H9 (cell line): ENCODE measurements around the gene DAGLB. TPM values are rescaled to one million over a fixed set of nuclear protein-coding genes. Genes with fewer than 3 reads are reported as not detected.

Experiments
- DNase-seq: peaks from one replicate; pipeline ENCODE4 v3.0.0-alpha.2; 2017
- H2AFZ ChIP-seq: one replicate; pipeline ENCODE4 v1.6.1; 2013; ENCODE audit warnings: mild to moderate bottlenecking, low read length, control low read depth, moderate library complexity
- H2AK5ac ChIP-seq: 2 replicates; pipeline ENCODE4 v1.6.1; 2013; ENCODE audit warnings: low read length, control low read depth, mixed read lengths; ENCODE audit not compliant: insufficient read length
- H2BK120ac ChIP-seq: one replicate; pipeline ENCODE4 v1.6.1; 2013; ENCODE audit warnings: low read depth, mild to moderate bottlenecking, low read length, control low read depth, inconsistent platforms; ENCODE audit not compliant: poor library complexity, severe bottlenecking
- H2BK12ac ChIP-seq: 2 replicates; pipeline ENCODE4 v1.6.1; 2013; ENCODE audit warnings: low read length, control low read depth, mixed read lengths, low read depth; ENCODE audit not compliant: insufficient read length
- H2BK15ac ChIP-seq: 2 replicates; pipeline ENCODE4 v1.6.1; 2013; ENCODE audit warnings: low read depth, low read length, control low read depth
- H2BK20ac ChIP-seq: one replicate; pipeline ENCODE4 v1.6.1; 2013; ENCODE audit warnings: low read depth, mild to moderate bottlenecking, low read length, control low read depth, inconsistent platforms; ENCODE audit not compliant: poor library complexity, severe bottlenecking
- H2BK5ac ChIP-seq: 2 replicates; pipeline ENCODE4 v1.6.1; 2013; ENCODE audit warnings: low read length, control low read depth, mixed read lengths; ENCODE audit not compliant: insufficient read length
- H3K14ac ChIP-seq: 2 replicates; pipeline ENCODE4 v1.6.1; 2013; ENCODE audit warnings: low read length, control low read depth; ENCODE audit not compliant: insufficient read depth
- H3K18ac ChIP-seq: 2 replicates; pipeline ENCODE4 v1.6.1; 2013; ENCODE audit warnings: low read depth, mild to moderate bottlenecking, mixed read lengths, low read length, control low read depth; ENCODE audit not compliant: insufficient read length
- H3K23ac ChIP-seq: 2 replicates; pipeline ENCODE4 v1.6.1; 2013; ENCODE audit warnings: low read length, control low read depth, mixed read lengths, low read depth; ENCODE audit not compliant: insufficient read length
- H3K23me2 ChIP-seq: 2 replicates; pipeline ENCODE4 v1.6.1; 2013; ENCODE audit warnings: low read depth, mild to moderate bottlenecking, mixed read lengths, low read length, control low read depth; ENCODE audit not compliant: insufficient read length, poor library complexity, severe bottlenecking
- H3K27ac ChIP-seq: 2 replicates; pipeline ENCODE4 v1.5.1; 2013; ENCODE audit warnings: low read length, control low read depth, mixed read lengths, low read depth; ENCODE audit not compliant: insufficient read length
- H3K27me3 ChIP-seq: 2 replicates; pipeline ENCODE4 v1.6.1; 2013; ENCODE audit warnings: low read length, control low read depth, inconsistent platforms; ENCODE audit not compliant: insufficient read depth
- H3K4ac ChIP-seq: 2 replicates; pipeline ENCODE4 v1.6.1; 2013; ENCODE audit warnings: low read depth, mild to moderate bottlenecking, control low read depth, inconsistent platforms, low read length, moderate library complexity
- H3K4me1 ChIP-seq: 2 replicates; pipeline ENCODE4 v1.6.1; 2013; ENCODE audit warnings: low read length, control low read depth, inconsistent platforms; ENCODE audit not compliant: insufficient read depth
- H3K4me2 ChIP-seq: 2 replicates; pipeline ENCODE4 v1.6.1; 2013; ENCODE audit warnings: low read length, control low read depth, mixed read lengths; ENCODE audit not compliant: insufficient read length, insufficient read depth
- H3K56ac ChIP-seq: 2 replicates; pipeline ENCODE4 v1.6.1; 2013; ENCODE audit warnings: low read depth, mild to moderate bottlenecking, mixed read lengths, low read length, control low read depth; ENCODE audit not compliant: insufficient read length
- H3K79me1 ChIP-seq: 2 replicates; pipeline ENCODE4 v1.6.1; 2013; ENCODE audit warnings: low read depth, mild to moderate bottlenecking, moderate library complexity, low read length, control low read depth, inconsistent platforms; ENCODE audit not compliant: insufficient read depth, poor library complexity, severe bottlenecking
- H3K79me2 ChIP-seq: 2 replicates; pipeline ENCODE4 v1.6.1; 2013; ENCODE audit warnings: low read length, control low read depth, inconsistent platforms; ENCODE audit not compliant: insufficient read depth
- H3K9ac ChIP-seq: 2 replicates; pipeline ENCODE4 v1.6.1; 2013; ENCODE audit warnings: low read length, control low read depth, mixed read lengths; ENCODE audit not compliant: insufficient read length; ENCODE audit errors: extremely low read depth
- H3K9me3 ChIP-seq: one replicate; pipeline ENCODE4 v1.6.1; 2013; ENCODE audit warnings: low read depth, low read length, inconsistent platforms; ENCODE audit not compliant: control insufficient read depth
- H3T11ph ChIP-seq: one replicate; pipeline ENCODE4 v1.6.1; 2013; ENCODE audit warnings: mild to moderate bottlenecking, low read length, control low read depth, inconsistent platforms
- H4K20me1 ChIP-seq: one replicate; pipeline ENCODE4 v1.6.1; 2013; ENCODE audit not compliant: control insufficient read depth, insufficient read length, insufficient read depth
- H4K5ac ChIP-seq: 2 replicates; pipeline ENCODE4 v1.6.1; 2013; ENCODE audit warnings: low read depth, mild to moderate bottlenecking, mixed read lengths, low read length, control low read depth; ENCODE audit not compliant: insufficient read length
- H4K8ac ChIP-seq: replicated peaks from 2 replicates; pipeline ENCODE4 v1.6.1; 2013; ENCODE audit warnings: low read length, control low read depth, mixed read lengths, low read depth; ENCODE audit not compliant: insufficient read length
- H4K91ac ChIP-seq: 2 replicates; pipeline ENCODE4 v1.6.1; 2013; ENCODE audit warnings: low read depth, mild to moderate bottlenecking, moderate library complexity, mixed read lengths, low read length, control low read depth; ENCODE audit not compliant: insufficient read length
- H3K27ac Mint-ChIP-seq, 3 experiments: 2 replicates in 2 of 3; 3 replicates in 1 of 3; pipeline ENCODE4 v1.8.0; 2020 to 2021; ENCODE audit warnings: mixed read lengths in 3 of 3, mild to moderate bottlenecking in 1 of 3, moderate library complexity in 1 of 3
- H3K27me3 Mint-ChIP-seq: 2 replicates; pipeline ENCODE4 v1.8.0; 2021; ENCODE audit warnings: low read depth, mild to moderate bottlenecking, moderate library complexity, mixed read lengths
- H3K36me3 Mint-ChIP-seq, 3 experiments: 2 replicates in 2 of 3; 3 replicates in 1 of 3; pipeline ENCODE4 v1.8.0; 2020 to 2021; ENCODE audit warnings: low read depth in 3 of 3, mixed read lengths in 3 of 3; ENCODE audit not compliant: insufficient read depth in 1 of 3
- H3K4me1 Mint-ChIP-seq, 2 experiments: 2 replicates each; pipeline ENCODE4 v1.8.0; 2020; ENCODE audit warnings: mixed read lengths in 2 of 2
- H3K4me3 Mint-ChIP-seq, 2 experiments: 2 replicates in 1 of 2; 3 replicates in 1 of 2; pipeline ENCODE4 v1.8.0; 2020 to 2021; ENCODE audit warnings: mild to moderate bottlenecking in 2 of 2, mixed read lengths in 2 of 2, moderate library complexity in 1 of 2
- H3K9me3 Mint-ChIP-seq, 2 experiments: 2 replicates in 1 of 2; 3 replicates in 1 of 2; pipeline ENCODE4 v1.8.0; 2020; ENCODE audit warnings: mild to moderate bottlenecking in 2 of 2, mixed read lengths in 2 of 2, moderate library complexity in 1 of 2
- WGBS: extraction: QIAGEN DNeasy Blood & Tissue Kit; methylation state at CpG from one replicate; pipeline ENCODE4 v1.1.7; 2013; ENCODE audit warnings: missing lambda C conversion rate, low lambda C conversion rate, mixed read lengths; ENCODE audit not compliant: insufficient read length; ENCODE audit errors: extremely low coverage; 5-methylcytosine and 5-hydroxymethylcytosine counted together
- total RNA-seq: library from RNA; stranded (reverse); gene quantifications from 2 replicates; pipeline ENCODE4 v1.2.1, GENCODE V29; 2021
- TF ChIP-seq, protein P1 (sequence below): fragments of 200-600 bp; sonication (generic); conservative IDR thresholded peaks from 3 replicates; pipeline ENCODE4 v1.8.0; 2021; ENCODE audit warnings: antibody characterized with exemption, mild to moderate bottlenecking

The DAGLB gene
- total RNA-seq, 1 experiment from 2014 or later = 46.4 TPM

- DNase-seq = no peak
- H3K27me3 Mint-ChIP-seq = no peaks in the 10 kb centered on the region
- H3K27ac Mint-ChIP-seq = no peak overlapping the region
- H3K36me3 Mint-ChIP-seq = no peaks in the 10 kb centered on the region
- Histone ChIP-seq H2BK5ac (no peak overlapping the region), H3T11ph (no peak overlapping the region), H3K23me2 (no peaks in the 10 kb centered on the region), H3K79me2 (no peaks in the 10 kb centered on the region), H2BK12ac (no peak overlapping the region), H4K8ac (no peak overlapping the region), H3K9ac (no peak overlapping the region), H4K20me1 (no peaks in the 10 kb centered on the region), H2BK120ac (no peak overlapping the region), H2AFZ (no peak overlapping the region), H3K27me3 (no peaks in the 10 kb centered on the region), H3K4me2 (no peak overlapping the region), H2BK20ac (no peak overlapping the region), H3K27ac (no peak overlapping the region), H3K4me1 (no peaks in the 10 kb centered on the region), H3K18ac (no peak overlapping the region), H3K79me1 (no peaks in the 10 kb centered on the region), H3K14ac (no peak overlapping the region; the same call in 1 of the 2 replicates), H3K23ac (no peak overlapping the region), H3K4ac (no peak overlapping the region), H2AK5ac (no peak overlapping the region), H2BK15ac (no peak overlapping the region), H3K9me3 (no peaks in the 10 kb centered on the region), H4K5ac (no peak overlapping the region), H3K56ac (no peak overlapping the region), H4K91ac (no peak overlapping the region)
- WGBS = no CpG with 5 or more reads among the region's 5 CpGs
- no peak overlapping the region for H3K4me3 Mint-ChIP-seq
- no peaks in the 10 kb centered on the region; a peak in 1 of 5 replicates for H3K9me3 Mint-ChIP-seq
- TF ChIP-seq, protein P1, sequence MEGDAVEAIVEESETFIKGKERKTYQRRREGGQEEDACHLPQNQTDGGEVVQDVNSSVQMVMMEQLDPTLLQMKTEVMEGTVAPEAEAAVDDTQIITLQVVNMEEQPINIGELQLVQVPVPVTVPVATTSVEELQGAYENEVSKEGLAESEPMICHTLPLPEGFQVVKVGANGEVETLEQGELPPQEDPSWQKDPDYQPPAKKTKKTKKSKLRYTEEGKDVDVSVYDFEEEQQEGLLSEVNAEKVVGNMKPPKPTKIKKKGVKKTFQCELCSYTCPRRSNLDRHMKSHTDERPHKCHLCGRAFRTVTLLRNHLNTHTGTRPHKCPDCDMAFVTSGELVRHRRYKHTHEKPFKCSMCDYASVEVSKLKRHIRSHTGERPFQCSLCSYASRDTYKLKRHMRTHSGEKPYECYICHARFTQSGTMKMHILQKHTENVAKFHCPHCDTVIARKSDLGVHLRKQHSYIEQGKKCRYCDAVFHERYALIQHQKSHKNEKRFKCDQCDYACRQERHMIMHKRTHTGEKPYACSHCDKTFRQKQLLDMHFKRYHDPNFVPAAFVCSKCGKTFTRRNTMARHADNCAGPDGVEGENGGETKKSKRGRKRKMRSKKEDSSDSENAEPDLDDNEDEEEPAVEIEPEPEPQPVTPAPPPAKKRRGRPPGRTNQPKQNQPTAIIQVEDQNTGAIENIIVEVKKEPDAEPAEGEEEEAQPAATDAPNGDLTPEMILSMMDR = no peak
- H3K4me1 Mint-ChIP-seq = peaks cover 4 to 5% of the 10 kb centered on the region in 2 experiments; a peak in 2 of 4 replicates
Observed at GRCh38 chr7:6365451-6365850, 82.3 kb downstream of the DAGLB start.
